ENCODE measurements around the gene TMEM175.
"Not testable (repeated sequence)": the region's sequence is repeated elsewhere in the genome, so short reads cannot be mapped to it uniquely, and the experiment has no call there.

TMEM175 gene

DNA sequence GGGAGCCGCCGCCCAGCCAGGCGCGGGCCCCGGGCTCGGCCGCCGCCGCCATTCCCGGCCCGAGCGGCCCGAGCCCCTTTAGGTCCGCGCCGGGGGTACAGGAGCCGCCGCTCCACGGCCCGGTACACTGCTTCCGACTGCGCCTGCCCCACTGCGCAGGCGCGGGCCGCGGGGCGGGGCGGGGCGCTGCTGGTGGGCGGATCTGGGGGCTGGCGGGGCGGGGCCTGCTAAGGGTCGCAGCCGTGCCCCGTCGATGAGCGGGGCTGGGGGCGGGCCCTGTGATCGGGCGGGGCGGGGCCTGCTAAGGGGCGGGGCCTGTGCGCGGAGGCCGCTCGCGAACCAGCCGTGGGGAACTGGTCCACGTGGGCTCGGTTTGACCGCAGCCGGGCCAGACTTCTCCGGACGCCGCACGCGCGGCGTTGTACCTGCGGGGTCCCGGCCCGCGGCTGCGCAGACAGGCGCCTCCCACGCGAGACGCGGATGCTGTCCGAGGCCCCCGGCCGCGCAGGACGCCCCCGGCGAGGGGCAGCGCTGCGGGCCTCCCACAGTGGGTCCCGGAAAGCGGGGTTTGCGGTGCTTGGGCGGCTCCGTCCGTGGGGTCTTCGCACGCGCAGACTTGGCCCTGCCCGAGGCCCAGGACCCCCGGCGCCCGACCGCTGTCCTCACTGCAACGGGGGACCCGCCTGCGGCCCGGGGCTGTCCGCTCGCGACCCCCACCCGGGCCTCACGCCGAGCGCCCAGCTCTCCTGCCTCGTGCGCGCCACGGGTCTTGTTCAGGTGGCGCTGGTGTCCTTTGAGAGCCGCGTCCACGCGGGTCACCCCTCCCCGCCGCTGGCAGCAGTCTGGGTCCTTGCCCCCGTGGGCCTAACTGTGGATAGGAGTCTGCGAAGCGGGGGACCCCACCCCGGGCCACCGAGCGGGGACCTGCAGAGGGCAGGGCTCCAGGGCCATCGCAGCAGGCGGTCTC lies 41.5 kb downstream of the TMEM175 start, which contains the start of gene DGKQ:
Gene DGKQ (minus strand): TSS at position 139 of the 967 bp plus-strand sequence. CDS start 87 bp downstream, at position 52.
- no peak for DNase-seq

DNA sequence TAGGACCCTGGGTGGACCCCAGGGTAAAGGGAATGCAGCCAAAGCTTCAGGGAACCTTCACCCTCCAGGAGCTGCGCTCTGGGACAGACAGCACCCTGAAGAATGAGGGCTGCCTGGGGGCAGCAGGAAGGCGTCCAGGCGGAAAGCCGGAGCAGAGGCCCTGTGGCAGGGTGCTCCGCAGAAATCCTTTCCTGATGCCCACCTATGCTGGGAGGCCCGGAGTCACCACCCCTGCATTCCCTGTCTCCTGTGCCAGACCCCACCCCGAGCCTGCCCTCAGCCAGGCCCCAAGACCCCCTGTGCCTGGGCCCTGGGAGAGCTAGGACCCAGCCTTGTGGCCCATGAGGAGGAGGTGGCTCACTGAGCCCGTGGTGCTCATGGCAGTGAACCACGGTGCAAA lies 42.4 kb downstream of the TMEM175 start:
- no peak for DNase-seq

DNA sequence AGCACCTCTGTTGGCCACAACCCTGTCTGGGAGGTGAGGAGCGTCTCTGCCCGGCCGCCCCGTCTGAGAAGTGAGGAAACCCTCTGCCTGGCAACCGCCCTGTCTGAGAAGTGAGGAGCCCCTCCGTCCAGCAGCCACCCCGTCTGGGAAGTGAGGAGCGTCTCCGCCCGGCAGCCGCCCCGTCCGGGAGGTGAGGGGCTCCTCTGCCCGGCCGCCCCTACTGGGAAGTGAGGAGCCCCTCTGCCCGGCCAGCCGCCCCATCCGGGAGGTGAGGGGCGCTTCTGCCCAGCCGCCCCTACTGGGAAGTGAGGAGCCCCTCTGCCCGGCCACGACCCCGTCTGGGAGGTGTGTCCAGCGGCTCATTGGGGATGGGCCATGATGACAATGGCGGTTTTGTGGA lies 43.8 kb downstream of the TMEM175 start:
- DNase-seq: not testable (repeated sequence)

DNA sequence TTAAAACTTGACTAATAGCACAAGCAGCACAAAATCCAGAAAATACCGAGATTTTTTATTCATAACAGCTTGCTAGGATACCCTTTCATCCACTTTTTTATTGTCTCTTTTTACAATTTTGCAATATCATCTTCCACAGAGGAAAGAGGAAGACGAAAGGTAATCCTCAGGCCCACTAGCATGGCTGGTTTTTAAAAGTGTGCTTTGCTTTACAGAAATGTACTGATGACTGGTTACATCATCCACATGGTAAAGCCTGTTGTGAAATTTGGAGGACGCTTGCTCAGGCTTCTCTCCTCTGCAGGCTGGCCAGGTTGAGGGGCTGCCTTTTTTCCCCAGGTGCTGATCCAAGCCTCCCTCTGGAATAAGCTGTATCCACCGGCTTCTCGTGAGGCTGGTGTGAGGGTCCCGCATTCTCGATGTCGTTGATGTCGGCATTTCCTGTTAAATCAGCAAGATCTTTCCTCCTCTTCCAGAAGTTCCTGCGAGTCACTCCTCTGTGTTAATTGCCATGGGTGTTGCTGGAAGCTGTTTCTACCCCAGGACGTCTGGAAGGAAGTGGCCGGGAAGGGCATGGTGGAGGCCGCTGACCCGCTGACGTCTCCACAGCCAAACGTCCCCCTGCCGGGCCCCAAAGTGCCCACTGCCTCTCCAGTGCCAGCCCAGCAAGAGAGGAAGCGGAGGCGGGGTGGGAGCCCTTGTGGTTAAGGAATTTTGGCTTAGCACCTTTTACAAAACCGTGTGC lies 46.9 kb downstream of the TMEM175 start:
- no peak for DNase-seq

DNA sequence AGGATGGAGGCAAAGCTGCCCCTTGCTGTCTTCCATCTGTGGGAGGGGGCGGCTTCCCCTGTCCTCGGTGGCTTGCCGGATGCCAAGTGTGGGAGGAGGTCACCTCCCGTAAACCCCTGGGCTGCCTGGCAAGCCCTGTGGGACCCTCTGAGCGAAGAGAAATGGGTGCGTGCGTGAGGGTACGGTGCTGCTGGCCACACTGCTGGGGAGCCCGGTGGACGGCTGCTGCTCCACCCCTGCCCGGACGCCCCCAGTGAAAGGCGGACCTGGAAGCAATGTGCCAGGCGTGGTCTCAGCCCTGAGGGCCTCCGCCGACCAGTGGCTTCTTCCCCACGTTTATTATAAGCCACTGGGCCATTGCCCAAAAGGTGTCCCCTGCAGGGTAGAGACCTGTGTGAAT lies 50.0 kb downstream of the TMEM175 start:
- no peak for DNase-seq

DNA sequence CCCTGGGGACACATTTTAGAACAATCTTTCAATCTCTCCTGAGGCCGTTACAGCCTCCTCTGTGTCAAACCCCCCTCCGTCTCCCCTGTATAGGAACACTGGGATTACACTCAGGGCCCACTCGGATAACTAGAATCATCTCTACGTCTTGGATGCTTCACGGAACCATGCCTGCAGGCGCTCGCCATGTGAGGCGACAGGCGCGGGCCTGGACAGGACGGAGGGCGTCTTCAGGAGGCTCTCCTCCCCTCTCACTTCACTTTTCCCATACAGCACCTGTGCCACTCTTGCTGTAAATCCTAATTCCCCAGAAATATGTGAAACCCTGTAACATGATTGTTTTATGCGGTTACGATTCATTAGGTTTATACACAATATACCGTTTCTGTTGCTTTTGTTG lies 50.6 kb downstream of the TMEM175 start:
- DNase-seq: no peak

DNA sequence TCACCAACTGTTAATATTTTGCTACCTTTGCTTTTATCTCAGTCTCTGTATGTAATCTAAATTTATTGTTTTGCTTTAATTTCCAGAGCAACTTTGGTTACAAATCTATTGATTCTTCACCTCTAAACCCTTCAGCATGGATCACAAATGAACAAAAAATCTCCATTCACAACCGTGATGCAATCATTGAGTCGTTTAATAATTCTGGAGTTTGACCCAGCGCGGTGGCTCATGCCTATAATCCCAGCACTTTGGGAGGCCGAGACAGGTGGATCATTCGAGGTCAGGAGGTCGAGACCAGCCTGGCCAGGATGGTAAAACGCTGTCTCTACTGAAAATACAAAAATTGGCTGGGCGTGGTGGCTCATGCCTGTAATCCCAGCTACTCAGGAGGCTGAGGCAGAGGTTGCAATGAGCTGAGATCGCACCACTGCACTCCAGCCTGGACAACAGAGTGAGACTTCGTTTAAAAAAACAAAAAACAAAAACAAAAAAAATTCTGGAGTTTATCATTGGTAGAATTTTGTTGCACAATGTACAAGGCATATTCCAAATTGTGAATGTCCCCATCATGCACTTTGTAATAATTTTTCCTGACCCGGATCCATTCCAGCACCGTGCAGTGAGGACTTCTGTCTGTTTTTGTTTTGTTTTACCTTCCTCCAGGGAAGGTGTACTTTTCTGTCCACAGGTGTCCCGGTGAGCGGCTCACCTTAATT lies 52.2 kb downstream of the TMEM175 start:
- DNase-seq: no peak

DNA sequence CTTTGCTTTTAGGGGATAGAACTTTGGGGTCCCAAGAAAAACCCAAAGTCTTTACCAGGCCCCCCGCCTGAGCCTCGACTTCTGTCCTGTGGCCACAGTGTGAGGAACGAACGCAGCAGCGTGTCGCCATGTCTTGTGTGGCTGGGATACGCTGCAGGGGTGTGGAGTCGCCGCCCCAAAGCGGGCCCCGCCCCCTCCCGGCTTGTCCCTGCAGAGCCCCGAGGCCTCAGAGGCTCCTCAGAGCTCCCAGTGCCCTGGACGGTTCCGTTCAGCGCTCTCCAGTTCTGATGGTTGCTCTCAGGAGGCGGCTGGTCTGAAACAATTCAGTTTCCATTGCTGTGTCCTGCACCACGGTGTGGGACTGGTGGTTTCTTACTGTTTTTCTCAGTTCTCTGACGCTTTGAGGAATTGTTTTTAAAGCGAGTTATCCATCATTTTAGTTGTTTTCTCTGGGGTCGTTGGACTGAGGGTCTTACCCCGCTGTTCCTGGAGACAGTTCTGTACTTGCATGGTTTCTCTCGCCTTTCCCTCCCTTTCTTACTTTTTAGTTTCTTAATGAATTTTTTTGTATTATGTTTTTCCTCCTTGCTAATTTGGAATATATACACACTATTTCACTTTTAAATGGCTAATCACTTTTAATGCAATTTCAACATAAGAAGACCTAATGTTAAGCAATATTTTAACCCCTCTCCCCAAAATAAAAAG lies 53.0 kb downstream of the TMEM175 start:
- DNase-seq: no peak

DNA sequence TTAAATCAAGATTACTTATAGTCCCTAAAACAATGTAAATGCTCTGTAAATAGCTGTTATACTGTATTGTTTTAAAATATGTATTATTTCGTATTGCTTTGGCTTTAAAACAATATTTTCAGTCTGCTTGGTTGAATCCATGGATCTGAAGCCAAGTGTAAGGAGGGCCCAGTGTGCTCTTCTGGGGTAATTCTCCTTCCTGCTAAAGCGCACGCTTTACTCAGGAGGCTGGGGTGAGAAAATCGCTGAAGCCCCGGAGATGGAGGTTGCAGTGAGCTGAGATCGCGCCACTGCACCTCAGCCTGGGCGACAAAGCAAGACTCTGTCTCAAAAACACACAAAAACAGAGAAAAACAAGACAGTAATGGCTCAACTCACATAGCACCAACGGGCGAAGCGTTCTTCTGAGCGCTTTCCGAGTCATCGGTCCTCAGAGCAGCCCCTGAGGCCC lies 54.2 kb downstream of the TMEM175 start:
- DNase-seq: no peak

DNA sequence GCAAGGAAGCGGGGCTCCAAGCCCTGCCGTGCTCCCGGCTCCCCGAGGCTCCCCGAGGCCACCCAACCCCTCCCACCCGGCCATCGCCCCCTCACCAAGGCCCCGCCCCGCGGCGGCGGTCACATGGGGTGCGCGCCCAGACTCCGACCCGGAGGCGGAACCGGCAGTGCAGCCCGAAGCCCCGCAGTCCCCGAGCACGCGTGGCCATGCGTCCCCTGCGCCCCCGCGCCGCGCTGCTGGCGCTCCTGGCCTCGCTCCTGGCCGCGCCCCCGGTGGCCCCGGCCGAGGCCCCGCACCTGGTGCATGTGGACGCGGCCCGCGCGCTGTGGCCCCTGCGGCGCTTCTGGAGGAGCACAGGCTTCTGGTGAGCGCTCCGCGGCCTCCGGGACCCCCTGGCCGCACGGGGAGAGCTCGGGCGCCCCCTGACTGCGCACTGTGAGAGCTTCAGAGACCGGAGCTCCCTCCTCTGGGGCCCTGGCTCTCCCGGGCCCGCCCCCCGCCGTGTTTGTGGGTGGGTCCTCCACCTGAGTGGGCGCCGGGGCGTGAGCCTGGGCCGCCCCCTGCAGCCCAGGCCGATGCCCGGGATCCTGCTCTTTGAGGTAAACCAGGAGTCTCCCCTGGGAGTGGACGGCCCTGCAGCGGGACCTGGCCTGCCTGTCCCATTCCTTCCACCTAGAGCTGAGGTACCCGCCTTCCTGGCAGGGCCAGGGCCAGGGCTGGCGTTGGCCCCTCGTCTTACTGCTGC lies 54.8 kb downstream of the TMEM175 start, which contains the start of gene IDUA:
Gene IDUA (plus strand): TSS at position 166 of the 745 bp plus-strand sequence. CDS start 41 bp downstream, at position 207.
- no peak for DNase-seq

DNA sequence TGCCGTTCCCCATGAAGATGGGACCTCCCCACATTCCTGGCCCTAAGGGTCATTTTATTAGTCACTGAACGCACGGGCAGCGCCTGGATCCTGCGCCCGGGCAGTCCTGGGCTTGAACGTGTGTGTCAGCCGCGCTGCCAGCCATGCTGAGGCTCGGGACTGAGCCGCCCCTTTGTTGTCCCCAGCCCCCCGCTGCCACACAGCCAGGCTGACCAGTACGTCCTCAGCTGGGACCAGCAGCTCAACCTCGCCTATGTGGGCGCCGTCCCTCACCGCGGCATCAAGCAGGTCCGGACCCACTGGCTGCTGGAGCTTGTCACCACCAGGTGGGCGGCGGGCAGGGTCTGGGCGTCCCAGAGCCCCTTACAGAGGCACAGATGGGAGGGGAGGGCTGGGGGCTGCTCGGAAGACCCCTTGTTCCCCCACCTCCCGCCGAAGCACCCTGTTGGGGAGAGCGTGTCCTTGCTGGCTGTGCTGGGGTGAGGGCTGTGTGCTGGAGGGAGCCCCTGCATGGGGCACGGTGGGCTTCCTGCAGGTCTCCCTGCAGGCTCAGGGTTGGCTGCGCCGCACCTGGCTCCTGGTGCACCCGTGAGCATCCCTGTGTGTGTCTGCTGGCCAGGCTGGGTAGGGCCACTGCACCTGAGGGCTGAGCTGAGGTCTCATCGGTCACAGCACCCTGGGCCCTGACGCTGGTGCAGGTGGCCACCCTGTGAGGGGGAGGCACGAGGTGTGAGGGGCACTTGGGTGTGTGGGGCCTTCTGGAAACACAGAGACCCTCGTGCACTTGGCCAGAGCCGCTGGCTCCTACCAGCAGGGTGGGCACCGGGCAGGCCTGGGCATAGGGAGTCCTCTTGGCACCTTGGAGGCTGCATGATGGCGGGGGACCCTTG lies 55.6 kb downstream of the TMEM175 start:
- DNase-seq: no peak

DNA sequence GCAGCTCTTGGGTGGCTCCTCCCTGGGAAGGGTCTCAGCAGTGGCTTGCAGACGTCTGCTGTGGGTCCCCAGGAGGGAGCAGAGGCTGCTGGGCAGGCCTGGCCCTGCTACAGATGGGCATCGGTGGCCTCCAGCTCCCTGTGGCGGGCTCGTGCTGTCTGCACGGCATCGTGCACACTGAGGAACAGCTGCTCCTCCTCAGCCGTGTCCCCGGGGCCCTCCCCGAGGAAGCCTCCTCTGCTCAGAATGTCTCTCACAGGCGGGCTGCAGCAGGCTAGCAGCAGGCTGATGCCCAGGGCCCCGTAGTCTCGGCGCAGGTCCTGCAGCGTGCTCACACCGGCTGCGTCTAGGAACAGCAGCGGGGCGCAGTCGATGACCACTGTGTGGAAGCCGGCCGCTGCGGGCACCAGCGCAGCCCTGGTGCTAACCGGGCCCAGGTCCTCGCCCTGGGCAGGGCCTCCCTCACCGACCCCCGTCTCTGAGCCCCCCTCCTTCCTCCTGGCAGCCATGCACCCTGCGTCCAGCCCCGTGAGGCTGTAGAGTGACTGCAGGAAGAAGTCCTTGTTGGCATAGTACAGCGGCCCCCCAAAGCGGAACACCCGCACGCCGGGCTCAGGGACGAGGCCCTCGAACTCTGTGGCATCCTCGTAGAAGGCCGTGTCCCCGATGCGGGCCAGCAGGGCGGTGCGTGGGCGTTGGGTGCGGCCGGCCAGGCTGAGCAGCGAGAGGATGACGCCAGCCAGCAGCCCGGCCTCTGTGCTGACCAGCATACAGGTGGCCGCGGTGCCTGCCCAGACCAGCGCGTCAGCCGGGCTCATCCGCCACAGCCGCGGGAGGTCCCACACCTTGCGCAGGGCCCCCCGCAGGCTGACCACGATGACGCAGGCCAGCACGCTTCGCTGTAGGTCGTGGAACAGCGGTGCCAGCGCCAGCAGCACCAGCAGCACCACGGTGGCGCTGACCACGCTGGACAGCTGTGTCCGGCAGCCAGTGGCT lies 56.8 kb downstream of the TMEM175 start:
- DNase-seq: no peak

DNA sequence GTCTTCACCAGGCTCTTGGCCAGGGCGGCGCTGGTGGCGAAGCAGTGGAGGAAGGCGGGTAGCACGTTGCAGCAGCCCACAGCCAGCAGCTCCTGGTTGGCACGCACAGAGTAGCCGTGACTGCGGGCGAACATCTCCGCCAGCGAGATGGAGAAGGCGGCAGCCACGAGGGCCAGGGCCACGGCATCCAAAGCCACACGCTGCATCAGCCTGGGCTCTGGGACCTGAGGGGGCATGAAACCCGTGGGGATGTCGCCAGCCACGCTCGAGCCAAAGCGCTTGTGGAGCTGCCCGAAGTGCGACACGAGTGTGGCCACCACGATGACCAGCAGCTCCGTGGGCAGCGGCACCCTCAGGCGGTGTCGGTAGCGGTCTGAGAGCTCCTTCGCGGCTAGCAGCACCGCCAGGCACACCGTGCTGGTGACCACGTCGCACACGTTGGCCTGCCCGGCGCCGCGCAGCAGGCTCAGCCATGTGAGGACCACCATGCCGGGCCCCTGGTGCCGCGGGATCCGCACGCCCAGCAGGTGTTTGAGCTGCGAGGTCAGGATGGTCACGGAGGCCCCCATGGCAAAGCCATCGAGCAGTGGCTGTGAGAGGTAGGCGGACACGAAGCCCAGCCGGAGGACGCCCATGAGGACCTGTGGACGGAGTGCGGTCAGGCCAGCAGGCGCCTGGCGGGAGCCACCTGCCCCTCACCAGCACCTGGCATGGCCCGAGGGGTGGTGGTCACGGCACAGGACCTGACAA lies 57.6 kb downstream of the TMEM175 start:
- DNase-seq: no peak

DNA sequence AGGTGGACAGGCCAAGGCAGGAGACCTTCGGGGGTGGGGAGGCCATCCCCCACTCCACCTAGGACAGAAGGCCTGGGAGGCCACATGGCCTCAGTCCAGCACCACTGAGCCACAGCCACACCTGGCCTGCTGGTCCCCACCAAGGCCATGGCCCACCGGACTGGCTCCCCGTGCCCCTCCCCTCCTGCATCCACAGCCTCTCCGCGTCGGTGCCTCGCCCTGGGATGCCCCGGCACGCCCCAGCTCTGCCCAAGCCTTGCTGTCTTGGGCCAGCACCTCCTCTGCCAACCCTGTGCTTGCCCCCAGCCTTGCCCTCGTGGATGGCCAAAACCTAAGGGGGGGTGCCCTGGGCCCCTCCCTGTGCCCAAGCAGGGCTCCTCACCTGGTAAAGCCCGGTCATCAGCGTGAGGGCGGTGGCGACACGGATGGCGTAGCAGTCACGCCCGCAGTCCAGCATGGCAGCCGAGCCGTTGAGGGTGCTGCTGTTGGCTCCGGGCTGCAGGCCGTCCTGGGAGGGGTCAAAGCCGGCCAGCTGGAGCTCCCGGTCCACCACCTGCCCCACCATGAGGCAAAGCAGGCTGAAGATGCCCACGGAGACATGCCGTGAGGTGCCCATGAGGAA lies 58.6 kb downstream of the TMEM175 start:
- DNase-seq: no peak

DNA sequence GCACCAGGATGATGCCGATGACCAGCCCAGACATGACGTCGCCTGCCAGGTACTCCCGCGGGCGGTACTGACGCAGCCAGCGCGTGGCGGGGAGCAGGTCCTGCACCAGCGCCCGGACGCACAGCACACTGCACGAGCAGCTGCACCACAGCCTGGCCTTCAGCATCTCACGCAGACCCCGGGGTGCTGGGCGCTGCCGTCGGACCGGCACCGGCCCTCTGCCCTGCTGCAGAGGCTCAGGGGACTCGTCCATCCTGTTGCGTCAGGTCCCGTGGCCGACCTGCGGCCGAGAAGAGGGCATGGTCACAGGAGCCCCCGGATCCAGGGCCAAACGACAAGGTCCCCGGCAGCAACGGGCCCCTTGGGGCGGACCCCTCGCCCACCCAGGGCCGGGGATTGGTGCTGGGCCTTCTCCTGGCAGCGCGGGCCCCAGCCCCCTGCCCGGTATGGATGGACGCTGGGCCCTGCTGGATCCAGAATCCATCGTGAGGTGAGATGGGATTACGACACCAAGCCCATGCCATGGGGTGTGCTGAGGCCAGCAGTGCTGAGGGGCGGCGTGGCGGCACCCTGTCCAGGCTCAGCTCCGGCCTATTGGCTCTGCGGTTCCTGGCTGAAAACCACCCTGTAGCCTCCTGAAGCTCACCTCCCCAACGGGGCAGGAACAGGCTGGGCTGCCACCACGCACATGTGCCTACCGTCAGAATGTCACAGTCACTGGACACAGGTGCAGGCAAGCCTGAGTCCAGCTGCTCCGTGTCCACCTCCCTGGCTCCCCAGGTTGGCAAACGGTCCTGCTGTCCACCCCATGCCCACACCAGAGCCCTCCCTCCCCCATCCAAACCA lies 59.4 kb downstream of the TMEM175 start:
- DNase-seq: no peak

DNA sequence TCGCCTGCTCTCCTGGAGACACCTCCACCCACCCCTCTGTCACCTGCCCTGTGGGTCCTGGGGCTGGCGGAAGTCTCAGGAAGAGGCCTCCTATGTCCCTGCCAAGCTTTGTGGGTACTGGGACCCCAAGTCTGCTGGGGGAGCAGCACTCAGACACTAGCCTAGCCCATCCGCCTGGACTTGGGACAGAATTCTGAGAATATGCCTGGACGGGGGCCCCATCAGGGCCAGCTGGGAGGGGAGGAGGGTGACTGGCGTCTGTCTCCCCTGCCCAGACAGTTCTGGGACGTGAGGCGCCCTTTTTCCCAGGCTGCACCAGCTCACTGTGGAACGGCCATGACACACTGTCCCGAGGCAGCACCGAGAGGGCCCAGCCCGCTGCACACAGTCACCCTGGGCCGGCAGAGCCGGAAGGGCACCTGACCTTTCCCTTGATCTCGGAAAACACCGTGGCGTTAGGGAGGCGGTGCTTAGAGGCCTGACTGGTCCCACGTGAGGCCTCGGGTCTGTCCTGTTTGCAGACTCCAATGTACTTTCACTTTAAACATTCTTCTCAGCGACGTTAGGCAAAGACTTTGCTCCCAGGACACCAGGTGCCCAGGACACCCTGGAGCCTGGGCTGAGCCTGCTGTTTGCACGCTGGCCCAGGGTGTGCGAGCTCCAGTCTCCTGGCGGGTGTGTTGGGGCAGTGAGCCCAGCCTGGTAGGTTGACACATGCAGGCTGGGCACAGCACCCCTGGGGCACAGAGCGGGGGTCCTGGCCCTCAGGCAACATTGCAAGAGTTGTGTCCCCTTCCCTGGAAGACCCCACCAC lies 60.2 kb downstream of the TMEM175 start:
- no peak for DNase-seq

Measured in DMS 273 treated with DMSO at 0.1 percent for 48 hours (cell line).